GM10266 (cell line): Measurements from ENCODE around the gene RYR2.

Source experiments
- DNase-seq: peaks from one replicate; pipeline ENCODE4 v3.0.0; 2012; ENCODE audit errors: extremely low spot score
- TF ChIP-seq, protein P1 (sequence below): IDR thresholded peaks from 2 replicates; pipeline ENCODE4 v1.5.1; 2012; ENCODE audit warnings: mild to moderate bottlenecking, low read depth; ENCODE audit not compliant: control insufficient read depth, insufficient read depth; ENCODE audit errors: missing control alignments

Gene RYR2

DNA sequence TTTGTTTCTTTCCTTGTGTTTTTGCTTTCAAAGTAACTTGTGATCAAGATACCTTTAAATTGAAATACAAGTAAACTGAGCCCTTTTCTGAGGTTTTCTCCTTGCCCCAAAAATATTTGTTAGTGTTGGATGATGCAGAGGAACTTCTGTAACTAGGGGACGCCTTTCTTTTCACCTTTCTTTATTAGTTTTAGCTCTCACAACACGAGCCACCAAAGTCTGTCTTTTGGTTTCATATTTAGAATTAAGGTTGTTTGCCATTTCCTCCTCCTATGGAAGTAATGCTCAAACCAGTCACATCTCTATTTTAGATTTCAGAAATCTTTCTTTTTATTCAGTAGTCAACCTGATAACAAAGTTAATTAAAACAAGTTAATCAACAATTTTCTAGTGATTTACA is 727.9 kb downstream of the RYR2 start:
- TF ChIP-seq, protein P1, sequence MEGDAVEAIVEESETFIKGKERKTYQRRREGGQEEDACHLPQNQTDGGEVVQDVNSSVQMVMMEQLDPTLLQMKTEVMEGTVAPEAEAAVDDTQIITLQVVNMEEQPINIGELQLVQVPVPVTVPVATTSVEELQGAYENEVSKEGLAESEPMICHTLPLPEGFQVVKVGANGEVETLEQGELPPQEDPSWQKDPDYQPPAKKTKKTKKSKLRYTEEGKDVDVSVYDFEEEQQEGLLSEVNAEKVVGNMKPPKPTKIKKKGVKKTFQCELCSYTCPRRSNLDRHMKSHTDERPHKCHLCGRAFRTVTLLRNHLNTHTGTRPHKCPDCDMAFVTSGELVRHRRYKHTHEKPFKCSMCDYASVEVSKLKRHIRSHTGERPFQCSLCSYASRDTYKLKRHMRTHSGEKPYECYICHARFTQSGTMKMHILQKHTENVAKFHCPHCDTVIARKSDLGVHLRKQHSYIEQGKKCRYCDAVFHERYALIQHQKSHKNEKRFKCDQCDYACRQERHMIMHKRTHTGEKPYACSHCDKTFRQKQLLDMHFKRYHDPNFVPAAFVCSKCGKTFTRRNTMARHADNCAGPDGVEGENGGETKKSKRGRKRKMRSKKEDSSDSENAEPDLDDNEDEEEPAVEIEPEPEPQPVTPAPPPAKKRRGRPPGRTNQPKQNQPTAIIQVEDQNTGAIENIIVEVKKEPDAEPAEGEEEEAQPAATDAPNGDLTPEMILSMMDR: no peak
- no peak for DNase-seq

DNA sequence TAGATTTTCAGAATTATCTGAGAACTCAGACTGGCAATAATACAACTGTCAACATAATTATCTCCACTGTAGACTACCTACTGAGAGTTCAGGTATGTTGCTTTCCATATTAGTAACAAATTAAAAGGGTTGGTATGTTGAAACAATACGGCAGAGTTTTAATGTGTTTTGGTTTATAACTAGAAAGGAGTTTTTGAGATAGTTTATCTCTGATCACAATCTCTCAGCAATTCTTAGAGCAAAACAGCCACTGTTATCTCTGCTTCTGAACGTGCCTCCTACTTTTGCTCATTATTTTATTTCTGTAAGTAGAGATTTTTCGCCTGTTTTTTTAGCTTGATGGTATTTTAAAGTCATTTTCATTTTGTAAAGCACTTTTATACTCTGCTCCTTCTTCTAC is 730.0 kb downstream of the RYR2 start:
- DNase-seq: no peak
- TF ChIP-seq, protein P1: no peak

DNA sequence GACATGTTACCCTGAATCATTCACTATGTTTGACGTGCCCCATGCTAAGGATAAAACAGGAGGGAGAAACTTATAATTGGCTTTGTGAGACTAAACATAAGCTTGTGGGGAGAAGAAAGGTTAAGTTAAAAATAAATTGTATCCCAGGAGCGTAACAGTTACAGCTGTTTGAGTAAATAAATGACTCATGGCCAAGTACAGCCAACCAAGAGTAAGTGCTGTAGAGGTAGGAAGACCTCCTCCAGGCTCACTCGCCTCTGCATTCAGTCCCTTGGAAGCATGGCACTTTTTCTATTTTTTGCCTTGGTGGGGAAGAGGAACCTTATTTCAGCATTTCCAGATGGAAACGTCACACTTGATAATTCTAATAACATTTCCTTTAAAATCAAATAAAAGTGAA is 732.3 kb downstream of the RYR2 start:
- no peak for DNase-seq
- TF ChIP-seq, protein P1: no peak

DNA sequence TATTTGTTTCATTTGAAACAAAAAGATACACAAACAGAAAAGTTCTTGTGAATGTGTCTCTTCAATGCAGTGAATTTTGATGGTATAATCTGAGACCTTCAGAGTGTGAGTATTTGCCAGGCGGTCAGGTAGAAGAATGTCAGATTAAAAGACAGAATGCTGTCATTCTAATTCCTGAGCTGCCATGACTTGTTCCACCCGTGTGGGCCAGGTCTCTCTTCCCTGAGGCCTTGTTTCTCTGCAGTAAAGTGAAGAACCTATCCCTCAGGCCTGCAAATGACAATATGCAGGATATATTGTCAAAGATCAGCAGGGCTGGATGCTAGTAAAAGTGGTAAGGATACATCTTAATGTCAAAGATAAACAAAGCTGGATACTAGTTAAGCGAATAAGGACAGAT is 737.4 kb downstream of the RYR2 start:
- TF ChIP-seq, protein P1: no peak
- DNase-seq: no peak

DNA sequence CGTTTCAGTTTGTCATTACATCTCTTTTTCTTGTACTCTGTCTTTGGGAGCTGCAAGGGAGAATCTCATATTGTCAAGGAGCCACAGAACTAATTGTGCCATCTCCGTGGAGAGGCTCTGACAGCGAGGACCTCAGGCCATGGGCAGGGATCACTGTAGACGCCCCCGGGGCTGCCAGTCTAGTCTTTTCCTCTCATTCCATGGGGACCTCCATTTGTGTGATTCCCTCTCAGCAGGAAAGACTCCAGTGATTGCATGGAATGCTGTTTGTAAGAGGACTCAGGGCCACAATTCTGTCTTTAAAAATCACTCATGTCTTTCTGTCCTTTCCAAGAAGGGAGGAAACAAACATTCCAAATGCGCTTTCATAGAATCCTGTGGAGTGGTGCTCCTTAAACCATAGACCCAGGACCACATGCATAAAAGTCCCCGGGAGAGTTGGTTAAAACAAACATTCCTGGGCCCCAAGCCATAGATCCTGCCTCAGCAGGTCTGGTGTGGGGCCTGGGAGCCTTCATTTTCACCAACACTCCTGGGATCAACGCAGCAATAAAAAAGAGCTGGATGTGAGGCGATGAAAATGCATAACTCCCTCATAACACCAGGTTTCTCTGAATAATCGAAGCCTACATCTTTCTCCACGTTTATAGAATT is 744.2 kb downstream of the RYR2 start:
- no peak for DNase-seq

DNA sequence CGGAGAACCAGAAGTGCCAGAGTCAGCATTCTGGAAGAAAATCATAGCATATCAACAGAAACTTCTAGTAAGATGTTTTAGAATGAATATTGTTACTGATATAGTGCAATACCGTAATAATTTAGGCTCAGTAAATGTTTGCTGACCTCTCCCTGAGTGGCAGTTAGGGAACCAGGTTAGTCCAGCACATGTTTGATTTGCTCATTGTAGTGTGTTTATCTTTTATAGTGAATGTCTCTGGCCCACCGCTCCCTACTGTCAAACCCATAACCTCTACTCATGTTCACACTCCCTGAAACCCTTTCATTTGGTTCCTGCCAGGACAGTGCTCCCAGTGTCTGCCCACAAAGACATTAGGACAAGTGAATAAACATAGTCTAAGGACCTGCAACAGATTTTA is 746.1 kb downstream of the RYR2 start:
- DNase-seq: no peak
- TF ChIP-seq, protein P1: no peak

More for the DNA sequence above, 744.2 kb downstream of the RYR2 start:
- TF ChIP-seq, protein P1: no peak

DNA sequence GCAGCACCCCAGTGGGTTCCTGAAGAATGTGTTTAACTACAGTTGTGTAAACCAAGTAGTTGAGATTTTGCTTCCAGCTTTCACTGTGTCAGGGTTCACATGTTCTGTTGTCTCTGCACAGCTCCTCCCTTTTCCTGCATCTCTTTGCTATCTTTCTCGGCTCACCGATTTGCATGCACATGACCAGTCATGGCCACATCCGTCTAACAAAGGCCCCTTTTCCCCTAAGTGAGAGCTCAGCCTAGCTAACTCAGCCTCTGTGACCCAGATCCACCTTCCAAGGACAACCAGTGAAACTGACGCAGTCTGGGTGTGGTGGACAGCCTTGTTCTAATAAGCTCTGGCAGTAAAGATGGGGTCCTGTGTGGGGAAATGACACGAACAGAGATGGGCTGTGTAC is 747.6 kb downstream of the RYR2 start:
- TF ChIP-seq, protein P1: no peak
- no peak for DNase-seq
